ENCODE measurements around the gene PHF2.

The PHF2 gene

GRCh38 chr9:93612052-93612795 lies 35.8 kb downstream of the PHF2 start:
- no peaks in the 10 kb centered on the region for H3K36me3 ChIP-seq (replicated peaks; ENCODE audit: insufficient read depth, low read length)
- H3K9me2 ChIP-seq (replicated peaks; ENCODE audit: insufficient read depth, low read length) = no peaks in the 10 kb centered on the region
- H3K27ac ChIP-seq (ENCODE audit: low read length) = no peak overlapping the region
- TF ChIP-seq EZH2phosphoT487 (IDR thresholded peaks at IDR 0.05; ENCODE audit: low read length) = no peak
- TF ChIP-seq CTCF (IDR thresholded peaks at IDR 0.05; ENCODE audit: low read length) = no peak
- TF ChIP-seq EZH2 (optimal IDR thresholded peaks at IDR 0.05; ENCODE audit: low read depth, low read length) = no peak
- H3K27me3 ChIP-seq (replicated peaks; ENCODE audit: insufficient read depth, low read length) = no peaks in the 10 kb centered on the region
- H3K4me1 ChIP-seq (ENCODE audit: low read length) = no peaks in the 10 kb centered on the region
- H3K79me2 ChIP-seq (ENCODE audit: low read length) = peaks cover 18% of the 10 kb centered on the region; the same call in 1 of the 2 replicates
- no peak overlapping the region for H3K4me2 ChIP-seq (ENCODE audit: low read depth, low read length)
- no peak for DNase-seq
- H4K20me1 ChIP-seq (ENCODE audit: insufficient read depth, low read length) = no peaks in the 10 kb centered on the region
- no peak overlapping the region for H2AFZ ChIP-seq (ENCODE audit: low read length)
- no peak overlapping the region for H3K4me3 ChIP-seq (ENCODE audit: low read length)
- no peaks in the 10 kb centered on the region for H3F3A ChIP-seq (ENCODE audit: insufficient read depth, low read length)
- no peaks in the 10 kb centered on the region for H3K9me3 ChIP-seq (replicated peaks; ENCODE audit: insufficient read depth, low read length)
- no peak overlapping the region for H3K9ac ChIP-seq (ENCODE audit: low read length)

GRCh38 chr9:93612796-93613154 lies 36.4 kb downstream of the PHF2 start:
- Histone ChIP-seq H3K27ac (ENCODE audit: low read length) (no peak overlapping the region), H3K36me3 (replicated peaks; ENCODE audit: insufficient read depth, low read length) (no peaks in the 10 kb centered on the region), H3K27me3 (replicated peaks; ENCODE audit: insufficient read depth, low read length) (no peaks in the 10 kb centered on the region), H3K9me2 (replicated peaks; ENCODE audit: insufficient read depth, low read length) (no peaks in the 10 kb centered on the region), H3K79me2 (ENCODE audit: low read length) (peaks cover 18% of the 10 kb centered on the region; the same call in 1 of the 2 replicates), H2AFZ (ENCODE audit: low read length) (no peak overlapping the region), H3K4me3 (ENCODE audit: low read length) (no peak overlapping the region), H4K20me1 (ENCODE audit: insufficient read depth, low read length) (no peaks in the 10 kb centered on the region), H3K4me2 (ENCODE audit: low read depth, low read length) (no peak overlapping the region), H3K4me1 (ENCODE audit: low read length) (no peaks in the 10 kb centered on the region), H3K9ac (ENCODE audit: low read length) (no peak overlapping the region), H3F3A (ENCODE audit: insufficient read depth, low read length) (no peaks in the 10 kb centered on the region), H3K9me3 (replicated peaks; ENCODE audit: insufficient read depth, low read length) (no peaks in the 10 kb centered on the region)
- TF ChIP-seq EZH2 (optimal IDR thresholded peaks at IDR 0.05; ENCODE audit: low read depth, low read length) (no peak), CTCF (IDR thresholded peaks at IDR 0.05; ENCODE audit: low read length) (no peak), EZH2phosphoT487 (IDR thresholded peaks at IDR 0.05; ENCODE audit: low read length) (no peak)
- DNase-seq = no peak

- TF ChIP-seq EZH2phosphoT487 (IDR thresholded peaks at IDR 0.05; ENCODE audit: low read length) (no peak), CTCF (IDR thresholded peaks at IDR 0.05; ENCODE audit: low read length) (no peak)
- no peaks in the 10 kb centered on the region for H3K9me2 ChIP-seq (replicated peaks; ENCODE audit: insufficient read depth, low read length)
- no peaks in the 10 kb centered on the region for H3F3A ChIP-seq (ENCODE audit: insufficient read depth, low read length)
- no peak overlapping the region for H3K4me2 ChIP-seq (ENCODE audit: low read depth, low read length)
- no peak for DNase-seq
- no peaks in the 10 kb centered on the region for H3K36me3 ChIP-seq (replicated peaks; ENCODE audit: insufficient read depth, low read length)
- H4K20me1 ChIP-seq (ENCODE audit: insufficient read depth, low read length) = no peaks in the 10 kb centered on the region
- H3K27ac ChIP-seq (ENCODE audit: low read length) = no peak overlapping the region
- H3K4me1 ChIP-seq (ENCODE audit: low read length) = no peaks in the 10 kb centered on the region
- H3K79me2 ChIP-seq (ENCODE audit: low read length) = peaks cover 18% of the 10 kb centered on the region; the same call in 1 of the 2 replicates
- H3K9ac ChIP-seq (ENCODE audit: low read length) = no peak overlapping the region
- H3K27me3 ChIP-seq (replicated peaks; ENCODE audit: insufficient read depth, low read length) = no peaks in the 10 kb centered on the region
- H3K9me3 ChIP-seq (replicated peaks; ENCODE audit: insufficient read depth, low read length) = no peaks in the 10 kb centered on the region
- no peak overlapping the region for H2AFZ ChIP-seq (ENCODE audit: low read length)
- H3K4me3 ChIP-seq (ENCODE audit: low read length) = no peak overlapping the region
Measured at GRCh38 chr9:93613174-93613573, 36.8 kb downstream of the PHF2 start.
